NCI-H1930 (cell line): ENCODE results near the gene PRKCA.
"Not testable (repeated sequence)": the region's sequence is repeated elsewhere in the genome, so short reads cannot be mapped to it uniquely, and the experiment has no call there.

Experiments
- DNase-seq, 2 experiments: peaks; one replicate each; lab custom pipeline; 2025; lab: John Stamatoyannopoulos, UW

The PRKCA gene

DNA sequence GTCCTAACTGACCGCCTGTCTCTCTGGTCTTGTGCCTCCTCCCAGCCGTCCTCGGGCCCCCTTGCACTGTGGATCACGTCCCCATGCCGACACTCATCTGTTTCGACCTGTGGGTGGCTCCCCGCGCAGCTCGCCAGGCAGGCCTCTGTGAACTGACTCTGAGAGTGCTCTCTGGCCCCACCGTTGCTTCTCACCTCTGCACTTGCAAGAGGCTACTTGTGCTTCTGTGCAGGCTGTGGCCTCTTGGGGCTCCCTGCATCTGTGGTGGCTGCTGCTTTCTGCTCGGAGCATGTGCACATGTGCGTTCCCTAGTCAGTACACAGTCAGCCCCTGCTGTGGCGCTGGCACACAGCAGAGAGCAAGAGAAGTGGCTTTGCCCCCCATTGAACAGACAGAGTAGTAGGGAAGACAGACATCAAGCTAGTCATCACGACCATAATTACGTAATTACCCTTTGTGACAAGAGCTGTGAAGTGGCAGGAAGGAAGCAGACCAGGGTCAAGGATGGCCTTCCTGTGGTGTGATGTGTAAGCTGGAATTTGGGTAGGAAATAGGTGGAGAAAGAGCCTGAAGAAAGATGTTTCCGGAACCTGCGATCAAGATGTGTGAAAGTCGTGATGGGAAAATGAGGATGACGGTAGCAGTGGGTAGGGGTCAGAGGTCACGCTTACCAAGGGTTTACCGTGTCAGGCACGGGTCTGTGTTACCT lies 276.5 kb downstream of the PRKCA start:
- no peak for DNase-seq

GRCh38 chr17:66579556-66579955 lies 277.1 kb downstream of the PRKCA start:
- no peak for DNase-seq

GRCh38 chr17:66580184-66580955 lies 278.0 kb downstream of the PRKCA start:
- no peak for DNase-seq

DNA sequence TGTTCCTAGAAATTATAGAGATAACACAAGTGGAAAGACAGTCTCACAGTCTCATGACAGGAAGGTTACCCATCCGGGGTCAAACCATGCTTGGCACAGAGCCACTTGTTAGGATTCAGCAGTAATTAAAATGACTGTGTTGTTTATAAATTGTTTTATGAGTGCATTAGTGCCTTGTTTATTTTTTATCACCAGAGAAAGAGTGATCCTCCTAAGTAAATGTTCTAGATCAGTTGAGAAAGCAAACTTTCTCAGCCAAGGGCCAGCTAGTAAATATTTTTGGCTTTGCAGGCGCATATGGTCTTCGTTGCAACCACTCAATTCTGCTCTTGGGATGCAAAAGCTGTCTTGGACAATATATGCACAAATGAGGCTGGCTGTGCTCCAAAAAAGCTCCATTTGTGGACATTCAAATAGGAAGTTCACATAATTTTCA lies 278.6 kb downstream of the PRKCA start:
- no peak for DNase-seq

GRCh38 chr17:66582373-66583111 lies 280.1 kb downstream of the PRKCA start:
- no peak for DNase-seq

DNA sequence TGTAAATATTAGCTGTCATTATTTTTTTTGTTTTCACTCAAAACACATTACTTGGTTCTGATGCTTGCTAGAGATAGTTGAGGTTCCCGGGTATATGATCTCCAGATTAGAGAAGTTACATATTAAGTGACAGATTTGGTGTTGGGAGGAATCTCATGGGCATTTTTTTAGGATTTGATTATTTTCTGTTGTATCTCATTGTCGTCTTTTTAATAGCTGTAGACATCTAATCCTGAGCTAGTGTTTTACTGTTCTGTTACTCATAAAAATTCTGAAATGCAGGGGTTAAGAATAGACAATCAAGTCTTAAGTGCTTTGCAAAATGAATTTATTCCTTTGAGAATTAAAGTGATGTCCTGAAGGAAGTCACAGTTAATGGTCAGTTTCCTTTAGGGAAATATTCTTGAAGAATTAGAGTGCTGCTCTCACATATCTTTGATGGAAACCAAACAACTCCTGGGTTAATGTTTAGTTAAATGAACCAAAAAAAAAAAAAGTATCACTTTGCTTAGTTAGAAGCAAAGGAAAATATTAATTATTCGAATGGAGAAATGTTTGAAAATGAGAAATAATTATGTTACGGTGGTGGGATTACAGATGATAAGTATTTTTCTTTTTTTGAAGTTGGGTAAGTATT lies 280.8 kb downstream of the PRKCA start:
- DNase-seq = no peak

- DNase-seq = no peak
Measured at GRCh38 chr17:66584927-66585326, 282.5 kb downstream of the PRKCA start.

GRCh38 chr17:66585472-66585871 lies 283.1 kb downstream of the PRKCA start:
- no peak for DNase-seq

- DNase-seq = no peak
Measured at GRCh38 chr17:66589892-66590291, 287.5 kb downstream of the PRKCA start.

- no peak for DNase-seq
Measured at GRCh38 chr17:66593116-66593515, 290.7 kb downstream of the PRKCA start.

GRCh38 chr17:66595893-66596292 lies 293.5 kb downstream of the PRKCA start:
- DNase-seq = no peak

GRCh38 chr17:66602659-66603384 lies 300.4 kb downstream of the PRKCA start:
- no peak for DNase-seq

DNA sequence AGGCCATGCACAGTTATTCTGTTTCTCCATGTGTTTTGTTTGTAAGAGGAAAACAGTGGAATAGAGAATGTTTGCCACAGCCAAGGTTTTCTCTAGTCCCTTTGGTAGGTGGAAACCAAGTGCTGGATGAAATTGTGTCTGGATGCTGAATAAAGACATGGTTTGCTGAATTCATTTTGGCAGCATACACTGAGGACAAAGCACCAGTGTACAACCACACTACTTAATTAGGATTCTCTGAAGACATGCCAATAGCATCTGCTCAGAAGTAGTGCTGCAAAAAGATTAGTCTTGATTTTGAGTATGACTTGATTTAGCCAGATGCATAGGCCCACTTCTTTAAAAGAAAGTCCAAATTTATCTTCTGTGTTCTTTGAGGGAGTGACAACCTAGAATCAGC lies 302.0 kb downstream of the PRKCA start:
- no peak for DNase-seq

DNA sequence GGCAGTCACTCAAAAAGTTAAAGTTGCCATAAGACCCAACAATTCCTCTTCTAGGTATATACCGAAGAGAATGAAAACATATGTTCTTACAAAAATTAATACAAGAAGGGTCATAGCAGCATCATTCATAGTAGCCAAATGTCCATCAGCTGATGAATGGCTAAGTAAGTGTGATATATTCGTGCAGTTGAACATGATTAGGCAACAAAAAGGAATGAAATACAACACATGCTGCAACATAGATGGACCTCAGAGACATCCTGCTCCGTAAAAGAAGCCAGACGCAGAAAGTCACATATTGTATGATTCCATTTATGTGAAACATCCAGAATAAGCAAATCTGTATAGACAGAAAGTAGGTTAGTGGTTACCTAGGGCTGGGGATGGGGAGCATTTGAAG lies 303.1 kb downstream of the PRKCA start:
- no peak for DNase-seq

- no peak for DNase-seq
Measured at GRCh38 chr17:66610361-66611133, 308.1 kb downstream of the PRKCA start.

DNA sequence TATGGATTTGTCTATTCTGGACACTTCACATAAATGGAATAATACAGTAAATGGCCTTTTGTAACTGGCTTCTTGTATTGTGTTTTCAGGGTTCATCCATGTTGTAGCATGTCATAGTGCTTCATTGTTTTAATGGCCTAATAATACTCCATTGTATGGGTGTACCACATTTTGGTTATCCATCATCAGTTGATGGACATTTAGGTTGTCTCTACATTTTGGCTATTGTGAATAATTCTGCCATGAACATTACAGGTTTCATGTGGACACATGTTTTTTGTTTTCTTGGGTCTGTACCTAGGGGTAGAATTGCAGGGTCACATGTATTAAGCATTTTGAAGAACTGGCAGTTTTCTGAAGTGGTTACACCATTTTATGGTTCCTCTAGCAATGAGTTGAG lies 309.0 kb downstream of the PRKCA start:
- DNase-seq = no peak

GRCh38 chr17:66612993-66613392 lies 310.6 kb downstream of the PRKCA start:
- no peak for DNase-seq

GRCh38 chr17:66614469-66614868 lies 312.1 kb downstream of the PRKCA start:
- no peak for DNase-seq

DNA sequence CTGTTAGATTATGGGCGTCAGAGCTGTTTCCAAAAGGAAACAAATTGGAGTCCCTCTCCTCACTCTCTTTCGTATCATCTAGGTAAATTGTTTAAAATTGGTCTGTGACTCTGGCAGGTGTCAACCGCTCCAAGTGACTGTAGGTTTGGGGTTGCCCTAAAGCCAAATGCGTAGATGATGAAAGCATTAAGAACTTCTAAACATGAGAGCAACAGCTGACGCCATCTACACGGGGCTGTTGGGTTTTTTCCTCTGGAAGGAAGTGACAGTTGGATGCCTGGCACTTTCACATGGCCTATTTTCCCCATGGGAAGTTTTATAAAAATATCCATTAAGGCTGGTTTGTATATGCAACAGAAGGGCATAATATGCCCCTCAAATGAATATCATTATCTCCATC lies 316.8 kb downstream of the PRKCA start:
- DNase-seq = no peak

DNA sequence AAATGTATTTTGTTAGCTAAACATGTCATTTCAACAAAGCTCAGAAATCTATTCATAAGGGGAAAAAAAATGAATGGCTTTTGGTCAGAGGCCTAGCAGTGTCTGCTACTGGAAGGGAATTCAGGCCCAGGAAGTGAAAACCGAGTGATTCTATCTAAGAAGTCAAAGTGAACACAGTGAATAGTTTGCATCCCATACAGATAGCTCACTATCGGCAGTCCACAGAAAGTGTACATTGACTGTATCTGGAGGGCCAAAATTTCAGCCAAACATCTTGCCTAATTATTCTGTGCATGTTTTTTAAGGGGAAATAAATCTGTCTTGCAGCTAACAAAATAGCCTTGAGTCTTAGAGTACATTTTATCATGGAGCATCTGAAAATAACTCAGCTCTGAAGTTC lies 318.1 kb downstream of the PRKCA start:
- DNase-seq = no peak

- not testable (repeated sequence) for DNase-seq
Measured at GRCh38 chr17:66624630-66625029, 322.2 kb downstream of the PRKCA start.
